Measurements from ENCODE around the gene PHACTR1. TPM values are rescaled to one million over a fixed set of nuclear protein-coding genes. Genes with fewer than 3 reads are reported as not detected.

PHACTR1 gene
- total and polyA plus RNA-seq, 9 of the 15 experiments (the other 6 are each of a cell fraction or from before 2014, with no cell fraction given), result 11.5 to 32.6 (median 22.0) TPM

DNA sequence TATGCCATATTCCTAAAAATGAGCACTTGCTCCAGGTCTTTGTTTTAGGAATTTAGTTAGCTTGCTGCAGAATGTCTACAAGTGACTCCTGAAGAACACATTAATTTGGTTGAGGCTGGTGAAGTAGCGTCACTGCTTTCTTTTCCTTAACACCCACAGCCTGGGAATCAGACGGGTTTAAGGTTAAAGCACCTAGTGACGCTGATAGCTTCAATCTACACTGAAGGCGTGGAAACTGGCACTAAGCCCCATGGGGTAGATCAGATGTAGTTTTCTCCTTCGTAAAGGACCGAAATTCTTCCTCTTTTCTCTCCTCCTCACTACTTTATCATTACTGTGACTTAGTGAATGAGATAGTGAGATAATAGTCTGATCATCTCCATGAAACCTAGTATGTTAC is 521.5 kb downstream of the PHACTR1 start:
- intact Hi-C loops (cut with micrococcal nuclease) (no loop called here), in situ Hi-C loops (cut with MboI) (no loop called here)
- ATAC-seq (no peak), FAIRE-seq (no peak), DNase-seq (ENCODE audit: extremely low read depth in 1 of 4, low spot score in 3 of 4) (no peak)
- TF ChIP-seq, protein P1, sequence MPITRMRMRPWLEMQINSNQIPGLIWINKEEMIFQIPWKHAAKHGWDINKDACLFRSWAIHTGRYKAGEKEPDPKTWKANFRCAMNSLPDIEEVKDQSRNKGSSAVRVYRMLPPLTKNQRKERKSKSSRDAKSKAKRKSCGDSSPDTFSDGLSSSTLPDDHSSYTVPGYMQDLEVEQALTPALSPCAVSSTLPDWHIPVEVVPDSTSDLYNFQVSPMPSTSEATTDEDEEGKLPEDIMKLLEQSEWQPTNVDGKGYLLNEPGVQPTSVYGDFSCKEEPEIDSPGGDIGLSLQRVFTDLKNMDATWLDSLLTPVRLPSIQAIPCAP (CRISPR knock-in tag; IDR thresholded peaks at IDR 0.05; ENCODE audit: borderline replicate concordance), result no peak
- TF ChIP-seq CREM (IDR thresholded peaks at IDR 0.05; ENCODE audit: low read depth) (no peak), ATF1 (CRISPR knock-in tag; IDR thresholded peaks at IDR 0.05) (no peak), ATF1 (tag; IDR thresholded peaks at IDR 0.05) (no peak), ZNF507 (tag; conservative IDR thresholded peaks at IDR 0.05) (no peak), ZKSCAN8 (CRISPR knock-in tag; IDR thresholded peaks at IDR 0.05) (no peak), KDM5B (IDR thresholded peaks at IDR 0.05; ENCODE audit: insufficient replicate concordance, low read depth, low read length) (no peak), ELF2 (CRISPR knock-in tag; IDR thresholded peaks at IDR 0.05) (no peak), ZNF124 (CRISPR knock-in tag; IDR thresholded peaks at IDR 0.05) (no peak), NRF1 (conservative IDR thresholded peaks at IDR 0.05 in 1 of 2, IDR thresholded peaks at IDR 0.05 in 1 of 2) (no peak), EP400 (IDR thresholded peaks at IDR 0.05) (no peak), KLF6 (CRISPR knock-in tag; IDR thresholded peaks at IDR 0.05; ENCODE audit: borderline replicate concordance) (no peak), ZNF57 (CRISPR knock-in tag; IDR thresholded peaks at IDR 0.05) (no peak), ILF3 (IDR thresholded peaks at IDR 0.05; ENCODE audit: borderline replicate concordance) (no peak), ZNF134 (CRISPR knock-in tag; conservative IDR thresholded peaks at IDR 0.05) (no peak), ZNF668 (CRISPR knock-in tag; IDR thresholded peaks at IDR 0.05) (no peak)
- TF ChIP-seq, protein P2, sequence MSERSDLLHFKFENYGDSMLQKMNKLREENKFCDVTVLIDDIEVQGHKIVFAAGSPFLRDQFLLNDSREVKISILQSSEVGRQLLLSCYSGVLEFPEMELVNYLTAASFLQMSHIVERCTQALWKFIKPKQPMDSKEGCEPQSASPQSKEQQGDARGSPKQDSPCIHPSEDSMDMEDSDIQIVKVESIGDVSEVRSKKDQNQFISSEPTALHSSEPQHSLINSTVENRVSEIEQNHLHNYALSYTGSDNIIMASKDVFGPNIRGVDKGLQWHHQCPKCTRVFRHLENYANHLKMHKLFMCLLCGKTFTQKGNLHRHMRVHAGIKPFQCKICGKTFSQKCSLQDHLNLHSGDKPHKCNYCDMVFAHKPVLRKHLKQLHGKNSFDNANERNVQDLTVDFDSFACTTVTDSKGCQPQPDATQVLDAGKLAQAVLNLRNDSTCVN (CRISPR knock-in tag; IDR thresholded peaks at IDR 0.05), result no peak
- TF ChIP-seq, protein P3, sequence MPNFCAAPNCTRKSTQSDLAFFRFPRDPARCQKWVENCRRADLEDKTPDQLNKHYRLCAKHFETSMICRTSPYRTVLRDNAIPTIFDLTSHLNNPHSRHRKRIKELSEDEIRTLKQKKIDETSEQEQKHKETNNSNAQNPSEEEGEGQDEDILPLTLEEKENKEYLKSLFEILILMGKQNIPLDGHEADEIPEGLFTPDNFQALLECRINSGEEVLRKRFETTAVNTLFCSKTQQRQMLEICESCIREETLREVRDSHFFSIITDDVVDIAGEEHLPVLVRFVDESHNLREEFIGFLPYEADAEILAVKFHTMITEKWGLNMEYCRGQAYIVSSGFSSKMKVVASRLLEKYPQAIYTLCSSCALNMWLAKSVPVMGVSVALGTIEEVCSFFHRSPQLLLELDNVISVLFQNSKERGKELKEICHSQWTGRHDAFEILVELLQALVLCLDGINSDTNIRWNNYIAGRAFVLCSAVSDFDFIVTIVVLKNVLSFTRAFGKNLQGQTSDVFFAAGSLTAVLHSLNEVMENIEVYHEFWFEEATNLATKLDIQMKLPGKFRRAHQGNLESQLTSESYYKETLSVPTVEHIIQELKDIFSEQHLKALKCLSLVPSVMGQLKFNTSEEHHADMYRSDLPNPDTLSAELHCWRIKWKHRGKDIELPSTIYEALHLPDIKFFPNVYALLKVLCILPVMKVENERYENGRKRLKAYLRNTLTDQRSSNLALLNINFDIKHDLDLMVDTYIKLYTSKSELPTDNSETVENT (CRISPR knock-in tag; IDR thresholded peaks at IDR 0.05), result no peak
- Histone ChIP-seq H3K4me1 (replicated peaks in 1 of 2; ENCODE audit: control insufficient read depth in 2 of 2, insufficient read depth in 2 of 2, low read length in 2 of 2) (no peaks in the 10 kb centered on the region), H3K36me3 (ENCODE audit: control insufficient read depth, insufficient read depth, low read length) (no peaks in the 10 kb centered on the region), H3K9ac (ENCODE audit: insufficient read depth in 1 of 2, low read depth in 2 of 2, low read length in 2 of 2) (no peak overlapping the region), H3K9me3 (replicated peaks; ENCODE audit: control insufficient read depth, insufficient read depth, low read depth, low read length) (no peaks in the 10 kb centered on the region), H3K27ac (ENCODE audit: extremely low read depth, low read depth, low read length) (no peak overlapping the region), H3K9me1 (ENCODE audit: control insufficient read depth, insufficient read depth, low read length) (no peaks in the 10 kb centered on the region), H3K4me2 (ENCODE audit: insufficient read depth, low read length) (no peak overlapping the region), H2AFZ (ENCODE audit: low read depth, low read length) (no peak overlapping the region), H3K79me2 (ENCODE audit: control insufficient read depth, insufficient read depth, low read length) (no peaks in the 10 kb centered on the region), H3K4me3 (no peak overlapping the region), H3K27me3 (ENCODE audit: control insufficient read depth in 2 of 2, insufficient read depth in 2 of 2, low read length in 2 of 2) (peaks cover 14 to 17% of the 10 kb centered on the region in 2 experiments; a peak in 4 of 5 replicates), H4K20me1 (replicated peaks; ENCODE audit: control insufficient read depth, insufficient read depth, low read length) (no peaks in the 10 kb centered on the region)
- BruUV-seq (replicated peaks), result no TSS peak
- POLR2A ChIA-PET, result interaction anchor here (0.9 kb wide), 1 partner anchor 227 kb away, joined by 3 read pairs; no protein-coding TSS in a partner anchor
- CTCF ChIA-PET (ENCODE audit: low intra/inter-chr PET ratio), result no interaction called here
- WGBS (ENCODE audit: insufficient coverage, low coverage, missing lambda C conversion rate), result 7% methylated on average over 6 of the region's 6 CpGs
